ENCODE measurements around the gene BACE2. TPM values are rescaled to one million over a fixed set of nuclear protein-coding genes. Genes with fewer than 3 reads are reported as not detected.

The BACE2 gene
- polyA plus RNA-seq, 1 experiment, result 66.8 TPM

DNA sequence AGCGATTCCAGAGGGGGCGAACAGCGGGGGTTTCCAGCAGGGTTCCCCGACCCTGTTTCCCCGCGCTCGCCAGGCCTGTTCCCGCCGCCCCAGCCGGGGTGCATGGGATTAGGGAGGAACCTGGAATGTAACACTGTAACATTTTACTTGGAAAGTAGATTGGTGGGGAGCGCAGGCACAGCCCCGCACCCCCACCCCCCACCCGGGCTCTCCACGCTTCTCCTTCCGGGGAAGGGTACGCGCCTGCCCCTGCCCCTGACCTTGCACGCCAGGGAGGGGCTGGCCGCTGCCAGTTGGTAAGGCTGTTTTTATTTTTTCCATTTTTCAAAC, 149.1 kb downstream of the BACE2 start:
- POLR2A ChIA-PET, result no interaction called here
- H3K9me3 ChIP-seq (ENCODE audit: control insufficient read depth, insufficient read depth, low read length), result no peaks in the 10 kb centered on the region
- no peak for DNase-seq (ENCODE audit: low read depth, low spot score)

DNA sequence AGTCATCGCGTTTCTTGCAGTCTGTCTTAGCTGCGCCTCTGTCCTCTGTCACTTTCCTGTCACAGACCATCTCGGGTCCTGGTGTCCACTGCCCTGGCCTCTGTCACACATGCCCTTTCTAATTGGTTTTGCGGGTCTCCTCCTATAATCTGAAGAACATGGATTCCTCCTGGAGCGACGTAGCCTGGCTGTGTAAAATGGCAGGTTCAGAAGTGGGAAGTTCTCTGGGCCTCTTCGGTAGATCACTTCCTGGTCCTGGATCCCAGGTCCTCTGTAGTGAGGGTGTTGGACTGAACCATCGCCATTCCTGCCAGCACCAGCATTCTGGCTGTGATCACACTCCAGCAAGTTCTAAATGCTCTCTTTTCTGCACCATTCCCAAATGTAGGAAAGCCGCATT, 149.5 kb downstream of the BACE2 start:
- CTCF ChIA-PET, result no interaction called here
- DNase-seq (ENCODE audit: low read depth, low spot score), result no peak
- Histone ChIP-seq H3K27me3 (ENCODE audit: control insufficient read depth, insufficient read depth, low read length) (peaks cover 25% of the 10 kb centered on the region), H3K27ac (ENCODE audit: low read depth, low read length) (no peak overlapping the region), H3K9me3 (ENCODE audit: control insufficient read depth, insufficient read depth, low read length) (no peaks in the 10 kb centered on the region), H3K4me3 (ENCODE audit: low read depth, low read length) (no peak overlapping the region)
- TF ChIP-seq, protein P1, sequence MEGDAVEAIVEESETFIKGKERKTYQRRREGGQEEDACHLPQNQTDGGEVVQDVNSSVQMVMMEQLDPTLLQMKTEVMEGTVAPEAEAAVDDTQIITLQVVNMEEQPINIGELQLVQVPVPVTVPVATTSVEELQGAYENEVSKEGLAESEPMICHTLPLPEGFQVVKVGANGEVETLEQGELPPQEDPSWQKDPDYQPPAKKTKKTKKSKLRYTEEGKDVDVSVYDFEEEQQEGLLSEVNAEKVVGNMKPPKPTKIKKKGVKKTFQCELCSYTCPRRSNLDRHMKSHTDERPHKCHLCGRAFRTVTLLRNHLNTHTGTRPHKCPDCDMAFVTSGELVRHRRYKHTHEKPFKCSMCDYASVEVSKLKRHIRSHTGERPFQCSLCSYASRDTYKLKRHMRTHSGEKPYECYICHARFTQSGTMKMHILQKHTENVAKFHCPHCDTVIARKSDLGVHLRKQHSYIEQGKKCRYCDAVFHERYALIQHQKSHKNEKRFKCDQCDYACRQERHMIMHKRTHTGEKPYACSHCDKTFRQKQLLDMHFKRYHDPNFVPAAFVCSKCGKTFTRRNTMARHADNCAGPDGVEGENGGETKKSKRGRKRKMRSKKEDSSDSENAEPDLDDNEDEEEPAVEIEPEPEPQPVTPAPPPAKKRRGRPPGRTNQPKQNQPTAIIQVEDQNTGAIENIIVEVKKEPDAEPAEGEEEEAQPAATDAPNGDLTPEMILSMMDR (IDR thresholded peaks at IDR 0.05; ENCODE audit: low read depth, low read length), result no peak
- POLR2A ChIA-PET, result no interaction called here

More for the DNA sequence above, 149.1 kb downstream of the BACE2 start:
- TF ChIP-seq, protein P1 (IDR thresholded peaks at IDR 0.05; ENCODE audit: low read depth, low read length), result no peak
- CTCF ChIA-PET, result no interaction called here
- no peak overlapping the region for H3K27ac ChIP-seq (ENCODE audit: low read depth, low read length)
- H3K27me3 ChIP-seq (ENCODE audit: control insufficient read depth, insufficient read depth, low read length), result peaks cover 22% of the 10 kb centered on the region
- H3K4me3 ChIP-seq (ENCODE audit: low read depth, low read length), result no peak overlapping the region

DNA sequence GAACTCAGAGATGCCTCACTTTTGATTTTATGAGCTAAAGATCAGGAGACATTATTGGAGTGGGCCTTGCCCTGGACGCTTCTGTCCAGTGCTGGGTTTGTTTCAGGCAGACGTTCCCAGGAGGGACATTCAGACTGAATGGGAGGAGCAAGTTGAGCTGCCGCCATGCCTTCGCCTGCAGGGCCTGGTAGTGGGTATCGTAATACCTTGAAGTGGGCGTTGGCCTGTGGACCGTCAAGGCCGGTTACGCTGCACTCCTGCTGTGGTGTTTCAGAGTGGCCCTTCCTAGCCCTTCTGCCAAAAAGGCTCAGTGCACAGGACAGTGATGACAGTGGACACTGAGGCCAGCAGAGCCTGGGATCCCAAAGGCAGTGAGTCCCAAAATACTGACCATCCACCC, 150.3 kb downstream of the BACE2 start:
- TF ChIP-seq, protein P1 (IDR thresholded peaks at IDR 0.05; ENCODE audit: low read depth, low read length), result no peak
- Histone ChIP-seq H3K9me3 (ENCODE audit: control insufficient read depth, insufficient read depth, low read length) (no peaks in the 10 kb centered on the region), H3K27ac (ENCODE audit: low read depth, low read length) (no peak overlapping the region), H3K4me3 (ENCODE audit: low read depth, low read length) (no peak overlapping the region), H3K27me3 (ENCODE audit: control insufficient read depth, insufficient read depth, low read length) (peaks cover 25% of the 10 kb centered on the region)
- DNase-seq (ENCODE audit: low read depth, low spot score), result no peak
- CTCF ChIA-PET, result no interaction called here
- POLR2A ChIA-PET, result no interaction called here

DNA sequence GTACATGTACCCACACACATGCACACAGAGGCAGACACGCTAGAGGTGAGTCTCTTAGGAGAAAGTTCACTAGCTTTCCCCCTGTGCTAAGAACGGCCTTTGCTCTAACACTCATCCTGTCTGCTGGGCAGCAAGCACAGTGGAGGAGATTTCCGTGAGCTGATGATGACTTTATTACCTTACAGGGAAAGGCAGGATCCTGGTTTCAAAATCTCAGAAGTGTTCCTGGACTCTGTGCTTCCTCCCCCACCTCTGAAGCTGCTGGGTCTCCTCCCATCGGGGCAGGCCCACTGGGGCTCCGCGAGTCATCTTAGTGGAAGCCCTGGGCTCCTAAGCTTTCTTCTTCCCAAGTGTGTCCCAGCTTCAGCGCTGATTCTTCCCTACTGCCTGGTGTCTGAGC, 151.3 kb downstream of the BACE2 start:
- no peak overlapping the region for H3K4me3 ChIP-seq (ENCODE audit: low read depth, low read length)
- peaks cover 25% of the 10 kb centered on the region for H3K27me3 ChIP-seq (ENCODE audit: control insufficient read depth, insufficient read depth, low read length)
- ChIA-PET POLR2A (no interaction called here), CTCF (no interaction called here)
- TF ChIP-seq, protein P1 (IDR thresholded peaks at IDR 0.05; ENCODE audit: low read depth, low read length), result no peak
- no peak overlapping the region for H3K27ac ChIP-seq (ENCODE audit: low read depth, low read length)
- no peaks in the 10 kb centered on the region for H3K9me3 ChIP-seq (ENCODE audit: control insufficient read depth, insufficient read depth, low read length)
- no peak for DNase-seq (ENCODE audit: low read depth, low spot score)

DNA sequence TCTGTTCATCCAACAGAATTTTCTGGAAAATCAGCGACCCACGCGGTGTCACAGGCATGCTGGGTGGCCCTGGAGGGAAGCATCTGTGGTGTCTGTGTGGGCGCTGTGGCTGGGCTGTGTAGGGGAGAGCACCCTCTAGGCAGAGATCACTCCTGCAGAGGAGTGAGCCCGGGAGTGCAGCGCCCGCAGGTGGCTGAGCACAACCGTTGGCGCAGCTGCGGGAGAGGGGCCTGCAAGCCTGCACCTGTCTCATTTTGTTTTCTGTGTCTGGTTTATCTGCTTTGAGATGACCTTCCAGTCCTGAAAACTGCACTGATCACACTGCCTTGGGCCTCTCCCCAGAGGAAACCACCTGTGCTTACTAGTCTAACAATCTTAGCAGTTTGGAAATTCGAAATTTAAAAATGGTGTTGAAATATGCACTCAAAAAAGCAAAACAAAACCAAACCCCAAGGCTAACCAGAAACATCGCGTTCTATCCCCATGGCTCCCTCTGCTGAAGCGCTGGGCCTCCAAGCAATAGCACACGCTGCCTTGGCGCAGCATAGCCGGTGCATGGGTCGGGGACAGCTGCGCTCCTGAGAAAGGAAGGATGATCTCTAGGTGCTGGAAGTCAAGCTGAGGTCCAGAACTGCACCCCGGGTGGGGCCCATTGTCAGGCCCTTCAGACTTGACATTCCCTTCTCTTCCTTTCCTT, 153.4 kb downstream of the BACE2 start:
- H3K4me3 ChIP-seq (ENCODE audit: low read depth, low read length), result no peak overlapping the region
- peaks cover 13% of the 10 kb centered on the region for H3K27me3 ChIP-seq (ENCODE audit: control insufficient read depth, insufficient read depth, low read length)
- ChIA-PET POLR2A (no interaction called here), CTCF (interaction anchor here (0.7 kb wide), 1 partner anchor 38 kb away, joined by 3 read pairs; no protein-coding TSS in a partner anchor)
- H3K9me3 ChIP-seq (ENCODE audit: control insufficient read depth, insufficient read depth, low read length), result no peaks in the 10 kb centered on the region
- TF ChIP-seq, protein P1 (IDR thresholded peaks at IDR 0.05; ENCODE audit: low read depth, low read length), result no peak
- DNase-seq (ENCODE audit: low read depth, low spot score), result no peak
- H3K27ac ChIP-seq (ENCODE audit: low read depth, low read length), result no peak overlapping the region
